NCI-H69 (cell line): ENCODE data around the gene DDX31.

Experiments
- DNase-seq: peaks from one replicate; lab custom pipeline; 2025; lab: John Stamatoyannopoulos, UW

The DDX31 gene

GRCh38 chr9:132673355-132673754 lies 3.6 kb upstream of the DDX31 start:
- peak; percentile 30 for DNase-seq

DNA sequence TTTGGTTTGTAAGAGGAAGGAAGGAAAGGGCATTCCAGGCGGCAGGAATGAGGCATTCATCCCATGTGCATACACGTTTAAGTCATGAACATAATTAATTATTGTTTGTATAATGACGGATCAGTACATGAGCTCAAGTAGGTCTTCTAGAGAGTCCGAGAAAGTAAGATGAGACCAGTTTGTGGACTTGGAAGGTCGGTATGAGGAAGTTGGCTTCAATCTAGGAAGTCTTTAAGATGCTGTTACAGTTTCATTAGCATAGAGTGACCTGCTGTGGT lies 2.6 kb upstream of the DDX31 start:
- no peak for DNase-seq

DNA sequence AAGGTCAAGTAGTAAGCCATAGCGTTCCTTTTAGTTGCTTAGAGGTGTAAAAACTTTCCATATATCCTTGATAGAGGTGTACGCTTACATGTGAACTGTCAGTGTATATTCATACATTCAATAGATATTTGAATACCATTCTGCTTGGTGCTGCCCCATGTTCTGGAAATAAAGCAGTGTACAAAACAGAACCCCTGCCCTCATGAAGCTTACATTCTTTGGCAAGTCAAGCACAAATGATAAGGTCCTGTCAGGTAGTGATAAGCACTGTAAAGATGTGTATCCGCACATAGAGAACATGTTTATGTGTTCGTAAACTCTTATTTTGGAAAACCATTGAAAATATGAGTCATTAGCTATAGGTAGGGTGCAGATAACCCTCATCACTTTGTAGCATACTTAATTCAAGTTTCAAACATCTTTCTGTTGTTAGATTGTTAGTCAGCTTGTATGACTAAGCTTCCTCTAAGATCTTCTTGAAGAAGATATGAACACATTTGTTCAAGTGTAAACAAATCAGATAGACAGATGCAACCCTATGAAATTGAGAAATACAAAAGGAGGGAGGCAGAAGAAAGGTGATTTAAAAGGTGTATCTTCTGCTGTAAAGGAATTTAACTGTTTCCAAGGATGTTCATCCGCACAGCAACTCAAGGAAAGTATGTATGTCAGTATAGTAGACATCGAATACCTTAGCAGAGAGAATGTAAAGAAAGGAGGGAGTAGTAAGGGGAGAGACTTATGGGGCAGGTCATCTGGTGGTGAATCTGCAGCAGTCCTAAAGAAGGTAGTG lies 2.0 kb upstream of the DDX31 start:
- DNase-seq: no peak

DNA sequence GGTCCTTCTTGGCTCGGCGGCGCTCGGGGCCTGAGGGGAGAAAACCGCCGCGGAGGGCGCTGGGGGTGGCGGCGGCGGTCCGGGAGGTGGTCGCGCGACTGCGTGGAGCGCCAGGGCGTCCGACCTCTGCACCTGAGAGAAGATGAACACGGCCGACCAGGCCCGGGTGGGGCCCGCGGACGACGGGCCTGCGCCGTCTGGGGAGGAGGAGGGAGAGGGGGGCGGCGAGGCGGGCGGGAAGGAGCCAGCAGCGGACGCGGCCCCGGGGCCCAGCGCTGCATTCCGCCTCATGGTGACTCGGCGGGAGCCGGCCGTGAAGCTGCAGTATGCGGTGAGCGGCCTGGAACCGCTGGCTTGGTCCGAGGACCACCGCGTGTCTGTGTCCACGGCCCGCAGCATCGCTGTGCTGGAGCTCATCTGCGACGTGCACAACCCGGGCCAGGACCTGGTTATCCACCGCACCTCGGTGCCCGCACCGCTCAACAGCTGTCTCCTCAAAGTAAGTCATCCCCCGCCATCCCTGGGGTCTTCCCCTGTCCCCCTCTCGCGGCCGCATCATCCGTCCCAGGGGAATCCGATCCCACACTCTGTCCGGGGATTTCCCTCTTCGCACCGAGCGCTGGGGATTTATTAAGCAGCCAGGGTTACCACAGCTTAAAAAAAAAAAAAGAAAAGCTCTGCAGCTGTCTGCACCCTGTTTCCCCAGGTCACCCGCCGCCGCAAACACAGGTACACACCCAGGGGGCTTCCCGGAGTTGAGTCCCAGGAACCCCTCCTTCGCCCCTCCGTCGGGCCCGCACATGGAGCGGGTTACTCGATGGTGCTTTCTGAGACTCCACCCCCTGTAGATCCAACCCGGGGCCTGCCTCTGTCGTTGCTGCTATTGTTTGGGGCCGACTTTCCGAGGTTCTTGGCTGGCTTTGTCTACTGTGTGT lies 941 bp upstream of the DDX31 start, which contains the start of gene GTF3C4:
Gene GTF3C4 (plus strand): TSS at position 8 of the 935 bp plus-strand sequence. CDS start 135 bp downstream, at position 143.
- DNase-seq: peak; percentile 80

DNA sequence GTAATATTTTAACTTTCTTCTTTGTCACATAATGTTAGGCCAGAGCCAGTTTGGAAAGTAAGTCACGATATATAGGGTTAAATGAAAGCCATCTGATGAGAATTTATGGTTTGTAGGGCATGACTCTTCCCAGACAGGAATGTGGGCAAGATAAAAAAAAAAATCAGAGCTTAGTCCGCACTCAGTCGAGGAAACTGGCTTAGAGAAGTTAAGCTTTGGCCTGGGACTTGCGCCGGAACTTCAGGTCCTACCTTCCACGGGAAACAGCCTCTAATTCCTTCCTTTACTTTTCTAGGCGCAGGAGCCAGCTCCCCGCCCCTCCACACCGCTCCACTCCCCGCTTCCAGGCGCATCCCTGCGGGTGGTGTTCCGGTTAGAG lies 475 bp downstream of the DDX31 start:
- peak; percentile 95 for DNase-seq

- DNase-seq: no peak
Measured at GRCh38 chr9:132663851-132664250, 5.9 kb downstream of the DDX31 start.

GRCh38 chr9:132663117-132663516 lies 6.7 kb downstream of the DDX31 start:
- DNase-seq: no peak

DNA sequence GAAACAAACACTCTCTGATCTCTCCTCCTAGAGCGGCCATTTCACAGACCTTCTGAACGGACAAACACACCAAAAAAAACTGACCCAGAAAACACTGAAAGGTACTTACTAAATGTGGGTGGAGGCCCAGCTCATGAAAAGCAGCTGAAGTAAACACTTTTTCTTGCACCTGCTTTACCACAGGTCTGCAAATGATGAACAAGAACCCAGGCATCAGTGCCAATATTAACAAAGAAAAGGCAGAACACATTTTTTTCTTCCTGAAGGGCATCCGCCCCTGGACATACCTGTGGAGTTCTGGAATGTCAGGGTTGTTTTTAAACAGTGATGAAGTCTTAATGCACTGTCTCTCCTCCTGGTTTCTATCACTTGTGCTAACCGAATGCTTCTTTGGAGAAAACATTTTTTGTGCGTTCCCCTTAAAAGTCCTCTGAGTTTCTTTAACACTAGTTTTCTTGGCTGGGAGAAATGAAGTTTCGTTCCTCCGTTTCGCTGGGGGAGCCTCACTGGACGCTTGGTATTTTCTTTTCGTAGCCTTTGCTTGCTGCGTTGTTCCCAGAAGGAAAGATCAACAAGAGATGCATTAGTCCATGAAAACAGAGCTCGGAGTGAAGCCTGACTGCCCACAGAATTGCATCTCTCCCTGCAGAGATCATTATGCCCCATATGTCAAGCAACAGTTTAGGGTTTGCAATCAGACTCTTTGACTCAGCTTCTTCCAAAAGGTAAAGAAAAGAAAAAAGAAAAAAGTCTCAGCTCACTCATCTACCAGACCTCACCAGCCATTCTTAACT lies 7.4 kb downstream of the DDX31 start:
- no peak for DNase-seq

DNA sequence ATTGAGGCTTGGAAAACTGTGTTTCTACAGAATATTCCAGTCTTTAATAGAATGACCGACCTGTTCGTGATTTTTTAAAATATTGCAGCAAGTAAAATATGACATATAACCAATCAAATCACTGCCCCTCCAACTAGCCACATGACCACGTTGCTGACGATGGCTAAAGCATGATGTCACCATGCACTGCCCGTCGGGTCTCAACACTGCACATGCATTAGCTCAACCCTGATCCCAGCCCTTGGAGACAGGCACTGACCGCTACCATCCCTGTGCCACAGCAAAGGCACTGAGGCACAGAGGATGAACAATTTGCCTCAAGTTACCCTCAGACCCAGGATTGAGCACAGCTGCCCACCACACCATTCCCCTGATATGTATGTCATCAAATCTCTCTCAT lies 13.5 kb downstream of the DDX31 start:
- no peak for DNase-seq

DNA sequence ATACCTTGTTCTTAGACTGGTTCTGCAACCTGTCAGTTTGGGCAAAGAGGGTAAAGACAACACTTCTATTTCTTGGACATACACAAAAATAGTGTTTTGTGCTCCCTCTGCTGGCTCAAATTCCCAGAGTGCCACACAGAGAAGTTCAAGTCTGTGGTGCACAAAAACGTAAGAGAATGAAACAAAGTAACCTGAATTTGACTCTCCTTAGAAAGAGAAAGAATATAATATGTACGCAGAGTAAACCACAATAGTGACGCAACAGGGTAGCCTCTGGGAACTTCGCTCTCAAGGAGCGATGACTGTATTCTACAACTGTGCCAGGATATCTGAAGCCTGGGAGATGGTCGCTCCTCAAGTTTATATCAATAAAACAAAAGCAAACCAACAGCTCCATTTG lies 18.5 kb downstream of the DDX31 start:
- peak; percentile 58 for DNase-seq

DNA sequence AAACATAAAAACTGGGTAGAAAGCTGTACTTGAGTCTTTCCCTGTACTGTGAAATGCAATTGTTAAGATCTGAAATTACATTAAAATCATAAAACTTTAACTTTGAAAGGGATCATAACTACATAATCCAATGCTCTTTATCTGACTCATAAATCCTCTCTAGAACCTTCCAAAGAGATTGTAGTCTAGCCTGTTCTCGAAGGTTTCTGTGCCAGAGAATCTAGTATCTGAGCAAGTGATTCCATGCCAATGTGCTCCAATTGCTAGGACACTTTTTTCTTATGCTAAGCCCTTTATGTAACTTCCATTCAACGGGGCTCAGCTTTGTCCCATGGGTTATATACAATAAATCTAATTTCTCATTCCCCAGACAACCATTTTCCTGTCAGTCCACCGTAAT lies 21.1 kb downstream of the DDX31 start:
- no peak for DNase-seq

DNA sequence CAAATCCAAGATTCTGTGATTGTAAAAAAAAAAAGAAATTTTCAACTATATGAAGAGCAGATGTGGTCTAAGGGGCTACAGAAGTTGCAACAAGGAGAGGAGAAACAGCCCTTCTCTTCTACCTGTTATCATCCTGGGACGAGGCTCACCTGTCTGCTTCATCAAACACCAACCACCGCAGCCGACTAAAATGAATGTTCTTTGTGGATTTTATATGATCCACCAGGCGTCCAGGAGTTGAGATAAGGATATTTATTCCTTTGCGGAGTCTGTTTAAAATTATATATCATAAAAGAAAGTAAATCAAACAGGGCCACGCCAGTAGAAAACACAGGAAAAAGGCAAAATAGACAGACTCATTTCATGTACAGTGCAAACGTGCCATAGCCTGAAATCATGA lies 21.5 kb downstream of the DDX31 start:
- no peak for DNase-seq

GRCh38 chr9:132647806-132648205 lies 22.0 kb downstream of the DDX31 start:
- DNase-seq: no peak

GRCh38 chr9:132647355-132647754 lies 22.4 kb downstream of the DDX31 start:
- no peak for DNase-seq

DNA sequence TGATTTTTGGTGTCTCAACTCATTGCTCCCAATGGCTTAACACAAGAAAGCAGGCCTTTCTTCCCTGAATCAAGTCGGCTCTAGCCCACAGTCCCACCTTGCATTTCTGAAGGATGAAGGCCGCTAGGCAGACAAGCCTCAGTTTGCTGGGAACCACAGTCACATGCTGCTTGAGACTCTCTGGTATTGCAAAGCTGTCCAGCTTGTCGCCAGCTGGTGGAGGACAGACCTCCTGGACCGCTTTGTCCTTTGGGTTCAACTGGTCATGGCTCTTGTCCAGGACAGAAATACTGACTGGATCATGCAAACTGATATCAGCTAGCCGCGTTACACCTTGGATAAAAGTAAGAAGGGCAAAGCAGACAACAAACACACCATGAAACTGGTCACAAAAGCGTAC lies 23.1 kb downstream of the DDX31 start:
- no peak for DNase-seq

DNA sequence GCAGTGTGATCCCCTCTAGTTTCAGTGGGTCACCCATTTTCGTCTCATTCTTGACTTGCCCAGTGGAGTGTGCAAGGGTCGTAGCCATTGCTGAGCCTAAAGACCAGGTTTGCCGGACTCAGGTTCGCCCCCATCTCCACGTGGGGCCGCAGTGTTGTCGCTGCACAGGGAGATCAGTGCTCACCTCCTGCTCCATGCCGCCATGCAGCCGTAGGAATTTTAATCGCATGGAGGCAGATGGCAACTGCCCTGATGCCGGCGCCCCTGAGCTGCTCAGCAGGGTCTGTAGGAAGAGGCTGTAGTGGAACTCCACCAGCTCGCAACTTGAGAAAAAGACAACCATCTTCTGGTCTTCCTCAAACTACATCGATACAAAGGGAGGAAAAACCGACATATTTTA lies 24.1 kb downstream of the DDX31 start:
- DNase-seq: peak; percentile 72

- peak; percentile 96 for DNase-seq
Measured at GRCh38 chr9:132645306-132645705, 24.5 kb downstream of the DDX31 start.

DNA sequence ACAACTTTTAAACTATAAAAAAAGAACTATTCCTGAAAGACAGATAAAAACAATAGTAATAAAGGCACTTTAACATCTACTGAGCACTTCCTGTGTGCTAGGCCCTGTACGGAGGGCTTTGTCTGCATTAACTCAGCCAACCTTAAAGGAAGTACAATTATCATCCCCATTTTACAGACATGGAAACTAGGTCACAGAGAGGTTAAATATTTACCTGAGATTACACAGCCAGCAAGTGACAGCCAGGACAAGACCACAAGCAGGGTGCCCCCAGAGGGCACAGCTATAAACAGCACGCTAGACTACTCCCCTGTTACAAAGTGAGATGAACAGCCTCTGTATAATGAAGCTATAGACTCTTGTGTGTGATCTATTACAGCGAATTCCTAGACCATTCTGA lies 25.5 kb downstream of the DDX31 start:
- peak; percentile 66 for DNase-seq

- DNase-seq: no peak
Measured at GRCh38 chr9:132641216-132641615, 28.6 kb downstream of the DDX31 start.

GRCh38 chr9:132639322-132639721 lies 30.5 kb downstream of the DDX31 start:
- peak; percentile 19 for DNase-seq

DNA sequence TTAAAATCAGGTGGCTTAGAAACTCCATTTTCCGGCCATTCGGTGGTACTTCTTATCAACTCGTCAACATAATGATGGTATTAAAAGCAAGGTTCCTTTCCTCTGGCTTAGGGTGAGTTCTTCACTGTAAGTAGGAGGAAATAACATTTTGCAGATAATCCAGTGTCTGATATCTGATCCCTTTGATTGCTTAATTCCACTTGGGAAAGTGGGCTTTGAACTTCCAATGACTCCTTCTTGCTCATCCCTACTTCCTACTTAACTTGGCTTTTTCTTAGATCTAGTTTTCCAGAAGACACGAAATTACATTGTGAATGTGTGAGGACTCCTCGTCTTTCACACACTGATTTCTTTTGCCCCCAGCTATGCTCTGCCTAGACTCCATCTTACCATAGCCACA lies 31.5 kb downstream of the DDX31 start:
- DNase-seq: peak; percentile 38

GRCh38 chr9:132637801-132638200 lies 32.0 kb downstream of the DDX31 start:
- DNase-seq: peak; percentile 86
